Suppressor macrophage (primary cell): Measurements from ENCODE around the gene SIRPG.
"Not testable (repeated sequence)": the region's sequence is repeated elsewhere in the genome, so short reads cannot be mapped to it uniquely, and the experiment has no call there.

Experiments
- DNase-seq, 4 experiments: peaks; one replicate each; pipeline ENCODE4 v3.0.0-alpha.2; 2020 to 2022

Gene SIRPG

DNA sequence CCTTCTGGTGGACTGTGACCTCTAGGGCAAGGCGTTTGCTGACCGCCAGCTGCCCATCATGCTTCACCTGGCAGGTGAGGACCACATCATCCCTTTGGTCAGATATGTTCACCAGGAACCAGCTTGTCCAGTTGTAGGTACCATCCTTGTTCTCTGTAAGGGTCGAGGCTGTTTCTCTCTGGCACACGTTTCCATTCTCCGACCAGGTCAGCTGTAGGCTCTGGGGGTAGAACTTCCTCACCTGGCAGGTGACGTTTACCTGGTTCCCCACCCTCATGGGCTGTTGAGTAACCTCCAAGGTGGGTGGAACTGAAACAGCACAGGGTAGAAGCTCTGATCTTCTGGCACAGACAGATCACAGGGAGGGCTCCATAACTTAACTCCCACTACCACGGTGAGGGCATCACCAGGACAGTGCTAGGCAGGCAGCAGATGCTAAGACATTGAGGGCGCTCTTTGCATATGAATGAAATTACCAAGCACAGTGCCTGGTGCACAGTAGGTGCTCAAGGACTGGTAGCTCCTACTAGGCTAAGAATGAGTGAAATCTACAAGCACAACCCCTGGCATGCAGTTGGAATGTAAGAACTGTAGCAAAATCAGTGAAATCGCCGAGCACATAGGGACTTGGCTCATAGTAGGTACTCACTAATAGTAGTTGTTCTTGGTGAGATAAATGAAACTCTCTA, 22.1 kb downstream of the SIRPG start:
- DNase-seq: no peak

DNA sequence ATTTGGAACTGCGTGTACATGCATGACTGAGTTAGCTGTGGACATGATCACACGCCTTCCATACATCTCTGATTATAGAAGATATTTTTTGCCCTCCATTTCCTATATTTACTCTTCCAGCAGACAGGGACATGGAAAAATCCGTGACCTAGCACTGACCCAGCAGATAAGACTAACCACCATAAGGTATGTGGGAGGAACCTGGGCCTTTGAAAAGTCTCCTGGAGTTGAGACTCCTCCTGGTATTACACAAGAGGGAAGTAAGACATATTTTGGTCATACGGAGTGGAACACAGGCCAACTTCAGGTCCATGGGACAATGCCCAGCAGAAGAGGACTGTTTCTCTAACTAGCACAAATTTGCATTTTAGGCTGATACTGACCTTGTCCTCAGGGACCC, 24.0 kb downstream of the SIRPG start:
- DNase-seq: peak in 3 of 4 experiments; percentile 1 to 35 (median 32)

DNA sequence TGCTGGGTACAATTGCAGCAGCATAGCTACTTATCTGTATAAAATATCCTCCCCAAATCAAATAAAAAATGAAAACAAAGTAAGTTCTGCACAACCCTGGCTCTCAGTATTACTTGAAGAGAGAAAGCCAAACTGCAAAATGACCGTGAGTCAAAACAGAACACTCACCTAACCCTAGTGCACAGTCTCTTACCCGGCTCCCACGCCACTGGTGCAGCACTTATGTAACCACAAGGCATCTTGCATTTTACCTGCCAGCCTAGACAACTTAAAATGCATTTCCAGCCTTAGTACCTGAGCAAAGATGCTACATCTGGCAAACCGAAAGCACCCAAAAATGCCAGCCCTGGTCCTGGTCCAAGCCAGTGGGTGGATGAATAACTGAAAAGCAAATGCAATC, 25.4 kb downstream of the SIRPG start:
- peak in 1 of 4 experiments; percentile 0 for DNase-seq

DNA sequence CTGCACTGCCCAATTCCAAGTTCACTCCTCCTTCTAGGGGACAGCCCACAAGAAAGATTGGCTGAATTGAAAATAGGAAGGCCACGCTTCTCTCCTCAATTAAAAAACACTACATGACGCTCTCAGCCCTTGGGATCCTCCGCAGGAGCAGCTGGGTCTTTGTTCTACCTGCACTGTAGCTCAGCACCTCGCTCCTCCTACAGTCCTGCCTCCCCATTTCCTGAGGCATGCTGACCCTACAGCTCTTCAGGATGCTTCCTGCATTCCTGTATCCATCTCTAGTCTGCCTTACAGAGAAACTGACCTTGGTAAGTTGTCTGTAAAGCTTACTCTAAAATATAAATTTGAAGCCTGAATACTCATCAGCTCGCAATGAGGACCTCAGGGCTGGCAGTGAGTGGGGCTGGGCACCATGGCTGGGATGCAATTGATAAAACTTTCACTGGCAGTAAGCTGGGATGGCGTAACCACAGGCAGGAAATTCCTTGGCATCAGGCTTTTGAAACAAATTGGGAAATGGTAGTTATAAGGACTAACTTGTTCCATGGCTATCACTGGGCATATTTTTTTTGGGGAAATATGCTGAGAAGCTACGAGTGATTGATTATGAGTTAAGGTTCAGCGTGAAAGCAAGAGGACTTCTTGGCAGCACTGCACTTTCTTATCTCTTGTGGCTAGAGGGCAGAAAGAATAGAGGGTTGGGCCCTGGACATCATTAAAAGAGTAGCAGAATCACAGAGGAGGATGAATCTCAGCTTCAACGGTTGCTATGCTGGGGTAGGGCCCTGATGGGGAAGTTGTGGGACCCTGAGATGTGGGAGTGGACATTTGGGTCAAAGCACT, 26.0 kb downstream of the SIRPG start:
- DNase-seq: no peak

DNA sequence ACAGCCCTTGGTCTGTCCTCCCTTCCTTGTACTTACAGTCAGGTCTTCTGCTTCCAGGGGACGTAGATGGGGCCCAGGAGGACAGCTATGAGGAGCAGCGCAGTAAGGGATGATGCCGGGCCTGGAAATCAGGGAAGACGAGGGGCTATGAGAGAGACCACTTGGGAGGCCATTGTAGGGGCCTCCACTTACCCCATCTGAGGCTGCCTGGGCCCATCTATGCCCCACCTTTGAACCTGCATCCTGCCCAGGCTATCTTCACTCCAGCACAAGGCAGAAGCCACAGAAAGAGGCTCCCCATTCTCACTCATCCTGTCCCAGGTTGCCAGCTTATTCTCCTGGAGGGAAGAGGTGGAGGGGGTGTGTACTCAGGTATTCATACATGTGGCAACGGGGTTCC, 27.4 kb downstream of the SIRPG start:
- peak in 1 of 4 experiments; percentile 0 for DNase-seq

DNA sequence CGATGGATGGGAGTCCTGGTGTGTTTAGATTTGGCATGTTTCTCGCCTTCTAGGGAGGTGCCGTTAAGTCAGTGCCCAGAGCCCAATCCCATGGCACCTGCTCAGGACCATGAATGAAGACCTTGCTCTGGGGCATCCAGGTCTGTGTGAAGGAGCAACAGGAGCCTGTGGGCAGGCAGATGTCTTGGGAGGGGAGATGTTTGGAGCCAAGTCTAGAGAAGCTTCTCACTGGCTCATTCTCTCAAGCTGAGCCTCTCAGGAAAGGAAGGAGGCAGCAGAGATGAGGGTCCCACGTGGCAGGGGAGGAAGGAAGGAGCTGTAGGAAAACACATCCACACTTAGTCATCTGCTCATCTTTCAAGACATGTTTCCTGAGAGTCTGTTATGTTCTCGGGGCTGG, 28.3 kb downstream of the SIRPG start:
- no peak for DNase-seq

GRCh38 chr20:1628621-1629020, 29.0 kb downstream of the SIRPG start:
- DNase-seq: no peak

- no peak for DNase-seq
Measured at GRCh38 chr20:1627200-1627550, 30.4 kb downstream of the SIRPG start.

DNA sequence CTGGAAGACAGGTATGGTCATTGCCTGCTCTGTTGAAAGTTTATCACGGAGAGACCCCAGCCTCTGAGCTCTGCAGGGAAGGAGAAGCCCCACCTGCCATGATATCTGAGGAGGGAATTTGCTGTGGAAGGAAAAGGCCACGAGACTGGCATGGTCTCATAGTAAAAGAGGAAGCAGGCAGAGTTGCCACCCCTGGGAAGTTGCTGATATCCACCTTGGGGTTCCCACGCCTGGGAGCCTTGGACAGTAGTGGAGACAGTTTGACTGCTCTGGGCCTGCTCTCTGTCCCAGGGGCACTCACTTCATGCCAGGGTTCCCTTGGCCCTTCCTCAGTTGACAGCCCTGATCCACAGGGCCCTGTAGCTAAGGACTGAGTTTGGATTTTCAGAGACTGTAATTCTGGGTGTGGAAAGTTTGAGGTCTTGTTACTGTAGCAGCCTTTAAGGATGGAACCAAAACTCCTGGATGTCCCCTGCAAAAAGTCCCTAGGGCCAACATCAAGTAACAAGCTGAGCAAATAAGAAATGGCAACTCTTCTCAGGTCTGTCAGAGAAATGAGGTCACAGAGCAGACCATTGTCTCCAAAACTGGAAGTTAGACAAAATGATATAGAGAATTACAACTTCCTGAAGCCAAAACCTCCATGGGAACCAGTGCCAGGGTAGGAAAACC, 30.9 kb downstream of the SIRPG start:
- peak; percentile 41 to 74 (median 66) for DNase-seq

DNA sequence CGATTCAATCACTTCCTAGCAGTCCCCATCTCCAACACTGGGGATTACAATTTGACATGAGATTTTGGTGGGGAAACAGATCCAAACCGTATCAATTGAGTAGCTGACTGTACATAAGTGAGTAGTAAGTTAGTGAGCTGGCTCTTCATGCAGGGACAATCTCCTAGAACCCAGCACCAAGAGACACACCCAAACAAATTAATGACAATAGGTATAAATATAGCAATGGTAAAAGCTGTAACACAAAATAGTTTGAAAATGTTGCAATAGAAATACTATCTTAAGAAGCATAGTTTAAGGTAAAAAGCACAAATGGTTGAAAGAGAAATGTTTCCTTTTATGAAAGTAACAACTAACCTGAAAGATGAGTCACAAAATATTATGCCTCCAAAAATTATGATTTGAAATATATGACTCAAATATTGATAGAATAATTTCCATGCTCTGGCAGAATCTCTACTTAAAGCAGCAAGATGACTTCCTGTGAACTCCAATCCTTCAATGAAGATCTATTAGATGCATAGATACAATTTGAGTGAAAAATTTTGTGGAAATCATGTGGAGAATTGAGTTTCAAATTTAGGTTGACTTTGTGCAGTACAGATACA, 32.4 kb downstream of the SIRPG start:
- DNase-seq: peak in 1 of 4 experiments; percentile 0

DNA sequence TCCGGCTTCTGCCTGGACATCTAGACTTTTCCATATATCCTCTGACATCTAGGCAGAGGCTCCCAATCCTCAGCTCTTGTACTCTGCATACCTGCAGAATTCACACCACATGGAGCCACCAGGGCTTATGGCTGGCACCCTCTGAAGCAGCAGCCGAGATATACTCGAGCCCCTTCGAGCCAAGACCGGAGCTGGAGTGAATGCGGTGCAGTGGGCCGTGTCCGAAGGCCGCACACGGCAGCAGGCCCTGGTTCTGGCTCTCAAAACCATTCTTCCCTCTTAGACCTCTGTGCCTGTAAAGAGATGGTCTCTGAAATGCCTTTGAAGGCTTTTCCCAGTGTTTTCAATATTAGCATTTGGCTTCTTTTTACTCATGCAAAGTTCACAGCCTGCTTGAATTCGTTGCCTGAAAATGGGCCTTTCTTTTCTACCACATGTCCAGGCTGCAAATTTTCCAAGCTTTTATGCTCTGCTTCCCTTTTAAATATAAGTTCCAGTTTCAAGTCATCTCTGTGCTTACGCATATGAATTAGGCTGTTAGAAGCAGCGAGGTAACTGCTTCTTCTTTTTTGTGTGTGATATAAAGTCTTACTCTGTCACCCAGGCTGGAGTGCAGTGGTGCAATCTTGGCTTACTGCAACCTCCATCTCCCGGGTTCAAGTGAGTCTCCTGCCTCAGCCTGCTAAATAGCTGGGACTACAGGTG, 33.9 kb downstream of the SIRPG start:
- peak; percentile 64 to 91 (median 77) for DNase-seq

GRCh38 chr20:1622450-1622849, 35.1 kb downstream of the SIRPG start:
- peak in 3 of 4 experiments; percentile 50 to 66 (median 52) for DNase-seq

DNA sequence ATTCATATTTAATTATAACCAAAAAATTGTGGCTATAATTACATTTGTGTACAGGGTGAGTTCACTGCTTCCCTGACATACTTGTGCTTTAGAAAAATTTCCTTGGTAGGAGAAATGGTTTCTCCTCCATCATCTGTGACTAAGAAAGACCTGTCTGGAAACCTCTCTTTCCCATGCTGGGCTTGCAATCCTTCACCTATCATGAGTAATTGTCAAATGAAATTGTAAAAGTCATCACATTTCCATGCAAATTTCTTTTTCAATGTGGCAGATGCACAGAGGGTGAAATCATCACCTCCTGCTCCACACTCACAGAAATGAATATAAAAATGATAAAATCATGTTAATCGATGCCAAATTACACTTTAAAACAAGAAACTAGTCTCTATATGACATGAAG, 36.3 kb downstream of the SIRPG start:
- DNase-seq: peak in 1 of 4 experiments; percentile 0

DNA sequence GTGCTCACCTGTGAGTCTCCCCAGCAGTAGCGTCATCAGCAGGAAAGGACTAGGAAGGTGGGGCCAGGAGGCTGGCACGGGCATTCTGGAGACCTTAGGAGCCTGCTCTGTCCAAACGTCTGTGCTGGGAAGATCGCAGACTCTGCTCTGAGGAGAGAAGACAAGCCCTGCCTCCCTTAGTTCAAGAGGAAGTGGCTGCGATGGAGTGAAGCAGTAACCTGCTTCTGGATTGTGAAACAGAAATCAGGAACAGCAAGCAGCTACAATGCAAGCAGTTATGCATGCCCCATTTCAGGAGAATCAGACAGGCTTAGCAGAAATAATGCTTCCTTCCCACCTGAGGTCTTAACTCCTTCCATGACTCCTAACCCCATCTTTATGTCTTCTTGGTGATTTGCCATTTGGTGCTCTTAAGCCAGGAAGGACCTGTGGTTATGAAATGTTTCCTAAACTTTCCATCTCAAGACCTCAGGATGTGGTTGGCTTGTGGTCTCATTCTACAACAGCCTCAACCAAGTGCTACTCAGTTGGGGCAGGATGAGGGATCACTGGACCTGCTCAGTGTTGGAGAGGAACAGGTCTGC, 37.6 kb downstream of the SIRPG start, which contains the start of gene SIRPB1:
TSS of gene SIRPB1 (minus strand) at position 149 of the 584 bp plus-strand sequence. CDS start at position 84, 65 bp downstream.
- DNase-seq: peak; percentile 73 to 88 (median 86)

DNA sequence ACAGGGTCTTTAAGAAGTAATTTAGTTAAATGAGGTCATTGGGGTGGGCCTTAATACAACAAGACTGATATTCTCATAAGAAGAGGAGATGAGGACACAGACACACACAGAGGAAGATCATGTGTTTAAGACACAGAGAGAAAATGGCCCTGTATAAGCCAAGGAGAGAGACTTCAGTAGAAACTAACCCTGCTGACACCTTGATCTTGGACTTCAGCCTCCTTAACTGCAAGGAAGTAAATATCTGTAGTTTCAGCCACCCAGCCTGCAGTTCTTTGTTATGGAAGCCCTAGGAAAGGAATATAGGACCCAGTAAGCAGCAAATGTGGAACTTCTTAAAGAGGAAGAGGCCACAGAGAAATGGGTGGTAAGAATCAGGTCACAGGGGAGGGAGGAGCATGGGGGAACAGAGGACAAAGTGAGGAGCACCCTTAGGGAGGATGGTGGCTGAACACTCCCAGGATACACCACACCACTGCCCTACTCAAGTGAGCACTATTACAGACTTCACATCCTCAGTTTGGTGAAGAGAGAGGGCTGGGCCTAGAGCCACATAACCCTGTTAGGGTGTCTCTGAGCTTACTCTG, 38.5 kb downstream of the SIRPG start:
- DNase-seq: peak; percentile 49 to 76 (median 72)

DNA sequence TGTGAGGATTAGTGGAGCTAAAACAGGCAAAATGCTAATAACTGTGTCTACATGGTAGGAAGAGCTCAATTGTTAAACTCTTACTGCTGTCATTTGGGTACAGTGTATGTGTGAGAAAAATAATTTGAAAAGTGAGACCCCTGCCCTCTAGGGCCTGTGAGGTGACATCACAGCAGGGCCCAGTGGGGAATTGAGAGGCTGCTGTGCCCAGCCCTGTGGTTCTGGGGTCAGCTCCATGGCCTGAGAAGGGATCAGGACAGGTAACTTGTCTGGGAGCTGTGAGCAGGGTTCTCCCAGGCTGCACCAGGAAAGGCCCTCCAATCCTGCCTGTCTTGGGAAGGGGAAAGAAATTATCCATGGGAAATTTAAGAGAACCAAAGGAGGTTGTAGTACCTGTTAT, 39.1 kb downstream of the SIRPG start:
- peak in 1 of 4 experiments; percentile 0 for DNase-seq

- peak in 3 of 4 experiments; percentile 23 to 53 (median 41) for DNase-seq
Measured at GRCh38 chr20:1616858-1617434, 40.6 kb downstream of the SIRPG start.

GRCh38 chr20:1610404-1610803, 47.2 kb downstream of the SIRPG start:
- DNase-seq: not testable (repeated sequence)

DNA sequence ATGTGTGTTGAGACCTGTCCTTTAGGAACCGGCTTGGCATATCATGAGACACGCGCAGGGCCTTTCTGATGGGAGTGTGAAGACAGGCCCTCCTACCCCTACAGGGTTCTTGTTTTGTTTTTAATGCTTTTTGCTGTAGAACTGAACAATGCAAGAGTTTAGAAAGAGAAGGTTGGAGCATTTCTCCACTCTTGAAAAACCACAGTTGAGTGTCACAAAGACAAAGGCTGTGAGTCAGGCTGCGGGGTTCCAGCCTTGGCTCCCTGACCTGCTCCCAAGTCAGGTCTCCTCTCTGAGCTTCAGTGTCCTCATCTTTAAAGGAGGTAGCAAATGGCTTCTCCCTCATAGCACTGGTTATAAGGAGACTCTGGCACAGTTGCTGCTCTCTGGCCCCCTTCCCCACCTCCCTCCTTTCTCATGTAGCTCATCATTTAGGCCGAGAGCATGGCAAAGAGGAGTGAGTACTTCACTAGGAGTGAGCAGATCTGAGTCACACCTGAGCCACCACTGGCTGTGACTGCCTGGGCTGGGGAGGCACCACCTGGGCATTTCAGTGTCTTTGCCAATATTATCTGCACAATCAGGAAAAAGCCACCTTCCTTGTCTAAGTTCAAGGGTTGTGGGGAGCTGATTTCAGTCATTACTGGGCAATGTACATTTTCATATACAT, 48.8 kb downstream of the SIRPG start:
- DNase-seq: not testable (repeated sequence)

GRCh38 chr20:1600736-1601135, 56.8 kb downstream of the SIRPG start:
- DNase-seq: no peak
